ENCODE data around the gene CCNE1.

Gene CCNE1

GRCh38 chr19:29842471-29843179 is 30.8 kb downstream of the CCNE1 start:
- Histone ChIP-seq H4K91ac (ENCODE audit: low read depth, low read length, poor library complexity) (no peak overlapping the region), H2BK15ac (ENCODE audit: low read length) (no peak overlapping the region), H2BK120ac (ENCODE audit: low read depth, low read length) (no peak overlapping the region), H3K27me3 (ENCODE audit: control insufficient read depth in 3 of 3, insufficient read depth in 3 of 3, low read depth in 1 of 3, low read length in 3 of 3) (peaks cover 2 to 40% (median 16%) of the 10 kb centered on the region in 3 experiments), H2BK5ac (ENCODE audit: low read length) (no peak overlapping the region), H2AK5ac (ENCODE audit: low read depth, low read length) (no peak overlapping the region), H2BK12ac (ENCODE audit: low read length) (no peak overlapping the region), H3K4me3 (ENCODE audit: low read length in 2 of 2) (peak overlapping the region in 1 of 2 donors; percentile 69), H3K79me1 (ENCODE audit: low read depth, low read length) (no peaks in the 10 kb centered on the region), H3K27ac (replicated peaks; ENCODE audit: low read length) (no peak overlapping the region), H4K8ac (ENCODE audit: low read depth, low read length) (no peak overlapping the region), H3K4me1 (ENCODE audit: control insufficient read depth in 2 of 2, insufficient read depth in 1 of 2, low read depth in 1 of 2, low read length in 2 of 2) (peaks cover 8 to 15% of the 10 kb centered on the region in 2 donors), H3K4ac (ENCODE audit: low read length) (no peak overlapping the region), H2AFZ (ENCODE audit: low read length) (peak overlapping the region; percentile 85), H3K14ac (ENCODE audit: low read length) (no peak overlapping the region), H3K9me3 (replicated peaks in 1 of 2; ENCODE audit: control insufficient read depth in 2 of 2, insufficient read depth in 1 of 2, low read depth in 1 of 2, low read length in 2 of 2) (peaks cover 0 to 2% of the 10 kb centered on the region in 2 donors), H3K18ac (ENCODE audit: low read length) (no peak overlapping the region), H3K4me2 (ENCODE audit: insufficient read depth, low read length, poor library complexity, severe bottlenecking) (no peak overlapping the region), H3K9ac (ENCODE audit: low read depth, low read length, poor library complexity) (no peak overlapping the region), H3K36me3 (replicated peaks in 1 of 2; ENCODE audit: control insufficient read depth in 2 of 2, insufficient read depth in 2 of 2, low read length in 2 of 2) (no peaks in the 10 kb centered on the region), H3K23ac (ENCODE audit: low read depth, low read length, poor library complexity) (no peak overlapping the region)
- no CpG with 5 or more reads among the region's 11 CpGs for WGBS, 2 donors (ENCODE audit: extremely low coverage in 2 of 2, insufficient read length in 2 of 2, insufficient replicate concordance in 1 of 2)
- no peak for DNase-seq (ENCODE audit: low spot score)

GRCh38 chr19:29843180-29844051 is 31.6 kb downstream of the CCNE1 start:
- peak overlapping the region; percentile 85 for H3K4me2 ChIP-seq (ENCODE audit: insufficient read depth, low read length, poor library complexity, severe bottlenecking)
- no peak overlapping the region for H2BK15ac ChIP-seq (ENCODE audit: low read length)
- no peaks in the 10 kb centered on the region for H3K79me1 ChIP-seq (ENCODE audit: low read depth, low read length)
- peaks cover 0 to 2% of the 10 kb centered on the region in 2 donors for H3K9me3 ChIP-seq (replicated peaks in 1 of 2; ENCODE audit: control insufficient read depth in 2 of 2, insufficient read depth in 1 of 2, low read depth in 1 of 2, low read length in 2 of 2)
- H4K8ac ChIP-seq (ENCODE audit: low read depth, low read length), result no peak overlapping the region
- no peak overlapping the region for H3K23ac ChIP-seq (ENCODE audit: low read depth, low read length, poor library complexity)
- peaks cover 8 to 15% of the 10 kb centered on the region in 2 donors for H3K4me1 ChIP-seq (ENCODE audit: control insufficient read depth in 2 of 2, insufficient read depth in 1 of 2, low read depth in 1 of 2, low read length in 2 of 2)
- no peak overlapping the region for H2BK12ac ChIP-seq (ENCODE audit: low read length)
- peak overlapping the region; percentile 68 to 69 for H3K4me3 ChIP-seq (ENCODE audit: low read length in 2 of 2)
- peak; percentile 17 for DNase-seq (ENCODE audit: low spot score)
- H3K14ac ChIP-seq (ENCODE audit: low read length), result no peak overlapping the region
- H2BK120ac ChIP-seq (ENCODE audit: low read depth, low read length), result no peak overlapping the region
- no peaks in the 10 kb centered on the region for H3K36me3 ChIP-seq (replicated peaks in 1 of 2; ENCODE audit: control insufficient read depth in 2 of 2, insufficient read depth in 2 of 2, low read length in 2 of 2)
- H3K18ac ChIP-seq (ENCODE audit: low read length), result peak overlapping the region; percentile 69
- no peak overlapping the region for H3K4ac ChIP-seq (ENCODE audit: low read length)
- peak overlapping the region; percentile 85 for H2AFZ ChIP-seq (ENCODE audit: low read length)
- H3K27ac ChIP-seq (replicated peaks; ENCODE audit: low read length), result no peak overlapping the region
- peak overlapping the region; percentile 20 for H2AK5ac ChIP-seq (ENCODE audit: low read depth, low read length)
- H4K91ac ChIP-seq (ENCODE audit: low read depth, low read length, poor library complexity), result no peak overlapping the region
- no peak overlapping the region for H2BK5ac ChIP-seq (ENCODE audit: low read length)
- H3K9ac ChIP-seq (ENCODE audit: low read depth, low read length, poor library complexity), result peak overlapping the region; percentile 55
- H3K27me3 ChIP-seq (ENCODE audit: control insufficient read depth in 3 of 3, insufficient read depth in 3 of 3, low read depth in 1 of 3, low read length in 3 of 3), result peaks cover 2 to 38% (median 16%) of the 10 kb centered on the region in 3 experiments
- no CpG with 5 or more reads among the region's 48 CpGs for WGBS, 2 donors (ENCODE audit: extremely low coverage in 2 of 2, insufficient read length in 2 of 2, insufficient replicate concordance in 1 of 2)

DNA sequence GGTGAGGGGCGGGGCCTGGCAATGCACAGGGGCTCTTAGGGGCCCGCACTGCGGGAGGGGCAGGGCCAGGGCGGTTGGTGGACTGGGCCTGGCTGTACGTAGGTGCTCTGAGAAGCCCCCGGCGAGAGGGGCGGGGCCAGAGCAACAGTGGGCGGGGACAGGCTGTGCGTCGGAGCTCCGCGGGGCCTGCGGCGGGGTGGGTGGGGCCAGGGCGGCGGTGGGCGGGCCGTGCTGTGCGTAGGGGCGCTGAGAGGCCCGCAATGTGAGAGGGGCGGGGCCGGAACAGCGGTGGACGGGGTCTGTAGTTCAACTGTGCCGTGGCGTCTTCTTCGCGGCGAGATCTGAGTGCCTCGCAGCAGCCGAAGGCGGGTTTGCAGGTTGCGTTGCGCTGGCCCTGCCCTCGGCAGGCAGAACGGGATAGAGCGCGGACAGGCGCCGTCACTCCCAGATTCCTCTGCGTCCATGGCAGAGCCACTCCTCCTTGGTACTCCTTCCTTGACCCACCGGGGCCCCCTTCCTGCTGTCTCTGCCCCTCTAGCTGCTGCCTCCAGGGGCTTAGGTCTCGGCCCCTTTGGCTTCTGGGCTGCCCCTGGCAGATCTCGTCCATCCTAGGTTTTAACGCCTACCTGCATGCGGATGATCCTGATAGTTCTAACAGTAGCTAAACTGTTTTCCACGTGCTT is 33.2 kb downstream of the CCNE1 start:
- H3K79me1 ChIP-seq (ENCODE audit: low read depth, low read length), result no peaks in the 10 kb centered on the region
- no CpG with 5 or more reads among the region's 49 CpGs for WGBS, 2 donors (ENCODE audit: extremely low coverage in 2 of 2, insufficient read length in 2 of 2, insufficient replicate concordance in 1 of 2)
- peaks cover 8 to 15% of the 10 kb centered on the region in 2 donors for H3K4me1 ChIP-seq (ENCODE audit: control insufficient read depth in 2 of 2, insufficient read depth in 1 of 2, low read depth in 1 of 2, low read length in 2 of 2)
- H3K9me3 ChIP-seq (replicated peaks in 1 of 2; ENCODE audit: control insufficient read depth in 2 of 2, insufficient read depth in 1 of 2, low read depth in 1 of 2, low read length in 2 of 2), result peaks cover 0 to 2% of the 10 kb centered on the region in 2 donors
- peak overlapping the region; percentile 74 for H3K27ac ChIP-seq (replicated peaks; ENCODE audit: low read length)
- H2AFZ ChIP-seq (ENCODE audit: low read length), result peak overlapping the region; percentile 95
- no peak overlapping the region for H2BK5ac ChIP-seq (ENCODE audit: low read length)
- H3K4me2 ChIP-seq (ENCODE audit: insufficient read depth, low read length, poor library complexity, severe bottlenecking), result peak overlapping the region; percentile 79
- H3K36me3 ChIP-seq (replicated peaks in 1 of 2; ENCODE audit: control insufficient read depth in 2 of 2, insufficient read depth in 2 of 2, low read length in 2 of 2), result no peaks in the 10 kb centered on the region
- peak; percentile 94 for DNase-seq (ENCODE audit: low spot score)
- no peak overlapping the region for H2BK15ac ChIP-seq (ENCODE audit: low read length)
- H2AK5ac ChIP-seq (ENCODE audit: low read depth, low read length), result no peak overlapping the region
- H3K14ac ChIP-seq (ENCODE audit: low read length), result no peak overlapping the region
- H4K8ac ChIP-seq (ENCODE audit: low read depth, low read length), result no peak overlapping the region
- H3K9ac ChIP-seq (ENCODE audit: low read depth, low read length, poor library complexity), result peak overlapping the region; percentile 50
- peak overlapping the region; percentile 69 to 89 for H3K4me3 ChIP-seq (ENCODE audit: low read length in 2 of 2)
- no peak overlapping the region for H2BK120ac ChIP-seq (ENCODE audit: low read depth, low read length)
- H3K27me3 ChIP-seq (ENCODE audit: control insufficient read depth in 3 of 3, insufficient read depth in 3 of 3, low read depth in 1 of 3, low read length in 3 of 3), result peaks cover 2 to 44% (median 16%) of the 10 kb centered on the region in 3 experiments
- peak overlapping the region; percentile 43 for H3K23ac ChIP-seq (ENCODE audit: low read depth, low read length, poor library complexity)
- H3K18ac ChIP-seq (ENCODE audit: low read length), result peak overlapping the region; percentile 7
- H3K4ac ChIP-seq (ENCODE audit: low read length), result no peak overlapping the region
- H2BK12ac ChIP-seq (ENCODE audit: low read length), result no peak overlapping the region
- no peak overlapping the region for H4K91ac ChIP-seq (ENCODE audit: low read depth, low read length, poor library complexity)
